ENCODE results near the gene NUMBL.

Gene NUMBL

GRCh38 chr19:40716482-40717324 lies 26.3 kb upstream of the NUMBL start, which contains the start of the genes COQ8B and ITPKC:
Gene COQ8B, minus strand, starts transcription at chr19:40716886. Its CDS starts 2,254 bp downstream, at chr19:40714632.
Gene ITPKC, plus strand, starts transcription at chr19:40717112. Its CDS starts 24 bp downstream, at chr19:40717136.
- DNase-seq (ENCODE audit: low spot score) = peak; percentile 99

GRCh38 chr19:40716031-40716481 lies 25.6 kb upstream of the NUMBL start:
- DNase-seq (ENCODE audit: low spot score) = no peak

- peak; percentile 97 for DNase-seq (ENCODE audit: low spot score)
Observed at GRCh38 chr19:40714441-40715299, 24.2 kb upstream of the NUMBL start.

GRCh38 chr19:40713939-40714338 lies 23.5 kb upstream of the NUMBL start:
- DNase-seq (ENCODE audit: low spot score) = no peak

GRCh38 chr19:40709817-40710216 lies 19.4 kb upstream of the NUMBL start:
- no peak for DNase-seq (ENCODE audit: low spot score)

GRCh38 chr19:40707615-40708014 lies 17.2 kb upstream of the NUMBL start:
- DNase-seq (ENCODE audit: low spot score) = no peak

- no peak for DNase-seq (ENCODE audit: low spot score)
Observed at GRCh38 chr19:40705950-40706619, 15.6 kb upstream of the NUMBL start.

GRCh38 chr19:40705362-40705651 lies 14.9 kb upstream of the NUMBL start:
- no peak for DNase-seq (ENCODE audit: low spot score)

GRCh38 chr19:40704491-40705361 lies 14.3 kb upstream of the NUMBL start:
- DNase-seq (ENCODE audit: low spot score) = no peak

- DNase-seq (ENCODE audit: low spot score) = peak; percentile 51
Observed at GRCh38 chr19:40703029-40703755, 12.7 kb upstream of the NUMBL start.

- DNase-seq (ENCODE audit: low spot score) = peak; percentile 85
Observed at GRCh38 chr19:40702337-40703012, 12.0 kb upstream of the NUMBL start.

- DNase-seq (ENCODE audit: low spot score) = no peak
Observed at GRCh38 chr19:40701758-40702157, 11.3 kb upstream of the NUMBL start.

GRCh38 chr19:40700083-40700482 lies 9.6 kb upstream of the NUMBL start:
- no peak for DNase-seq (ENCODE audit: low spot score)

- no peak for DNase-seq (ENCODE audit: low spot score)
Observed at GRCh38 chr19:40697007-40697406, 6.6 kb upstream of the NUMBL start.

- DNase-seq (ENCODE audit: low spot score) = no peak
Observed at GRCh38 chr19:40695881-40696280, 5.4 kb upstream of the NUMBL start.

- no peak for DNase-seq (ENCODE audit: low spot score)
Observed at GRCh38 chr19:40693896-40694295, 3.4 kb upstream of the NUMBL start.

GRCh38 chr19:40693150-40693788 lies 2.8 kb upstream of the NUMBL start:
- no peak for DNase-seq (ENCODE audit: low spot score)

GRCh38 chr19:40692212-40692551 lies 1.7 kb upstream of the NUMBL start:
- no peak for DNase-seq (ENCODE audit: low spot score)

GRCh38 chr19:40691421-40692211 lies 1.2 kb upstream of the NUMBL start:
- DNase-seq (ENCODE audit: low spot score) = peak; percentile 53

Data from cerebellar cortex (tissue), 1 donor.